PC-3 (cell line): ENCODE results near the gene LGR4.

Experiments used
- EZH2 ChIP-seq: fragments of 300-600 bp; sonication (generic); IDR thresholded peaks from one replicate; pipeline ENCODE4 v1.6.1; 2017; ENCODE audit warnings: antibody characterized with exemption, mild to moderate bottlenecking, low read length; ENCODE audit not compliant: unreplicated experiment
- EZH2phosphoT487 ChIP-seq: fragments of 300-600 bp; sonication (generic); IDR thresholded peaks from 2 replicates; pipeline ENCODE4 v1.6.1; 2018; ENCODE audit warnings: mild to moderate bottlenecking, antibody characterized with exemption, low read length, borderline replicate concordance
- TF ChIP-seq, protein P1 (sequence below): fragments of 300-600 bp; sonication (generic); conservative IDR thresholded peaks from 2 replicates; pipeline ENCODE4 v1.5.1; 2017; ENCODE audit warnings: antibody characterized with exemption, low read depth, mild to moderate bottlenecking, low read length

DNA sequence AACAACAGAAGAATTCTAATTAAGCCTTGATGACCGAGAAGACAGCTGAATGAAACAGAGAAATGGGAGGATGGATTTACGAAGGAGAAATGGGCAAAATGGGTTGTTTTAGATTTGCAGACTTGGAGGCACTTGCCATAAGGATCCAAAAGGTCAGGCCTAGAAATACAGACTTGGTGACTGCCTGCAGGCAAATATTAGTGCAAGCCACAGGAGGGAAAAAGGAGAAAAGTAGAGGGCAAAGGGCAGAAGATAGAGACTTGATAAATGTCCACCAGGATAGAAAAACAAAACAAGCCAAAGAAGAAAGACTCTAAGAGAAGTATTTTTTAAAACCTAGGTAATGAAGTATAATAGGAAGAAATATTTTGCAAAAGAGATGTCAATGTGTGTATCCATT, 122.7 kb downstream of the LGR4 start:
- TF ChIP-seq EZH2phosphoT487 (no peak), EZH2 (no peak)
- TF ChIP-seq, protein P1, sequence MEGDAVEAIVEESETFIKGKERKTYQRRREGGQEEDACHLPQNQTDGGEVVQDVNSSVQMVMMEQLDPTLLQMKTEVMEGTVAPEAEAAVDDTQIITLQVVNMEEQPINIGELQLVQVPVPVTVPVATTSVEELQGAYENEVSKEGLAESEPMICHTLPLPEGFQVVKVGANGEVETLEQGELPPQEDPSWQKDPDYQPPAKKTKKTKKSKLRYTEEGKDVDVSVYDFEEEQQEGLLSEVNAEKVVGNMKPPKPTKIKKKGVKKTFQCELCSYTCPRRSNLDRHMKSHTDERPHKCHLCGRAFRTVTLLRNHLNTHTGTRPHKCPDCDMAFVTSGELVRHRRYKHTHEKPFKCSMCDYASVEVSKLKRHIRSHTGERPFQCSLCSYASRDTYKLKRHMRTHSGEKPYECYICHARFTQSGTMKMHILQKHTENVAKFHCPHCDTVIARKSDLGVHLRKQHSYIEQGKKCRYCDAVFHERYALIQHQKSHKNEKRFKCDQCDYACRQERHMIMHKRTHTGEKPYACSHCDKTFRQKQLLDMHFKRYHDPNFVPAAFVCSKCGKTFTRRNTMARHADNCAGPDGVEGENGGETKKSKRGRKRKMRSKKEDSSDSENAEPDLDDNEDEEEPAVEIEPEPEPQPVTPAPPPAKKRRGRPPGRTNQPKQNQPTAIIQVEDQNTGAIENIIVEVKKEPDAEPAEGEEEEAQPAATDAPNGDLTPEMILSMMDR, result no peak
